ENCODE results near the gene ATAD2B. TPM values are rescaled to one million over a fixed set of nuclear protein-coding genes. Genes with fewer than 3 reads are reported as not detected.
"Not testable (repeated sequence)": the region's sequence is repeated elsewhere in the genome, so short reads cannot be mapped to it uniquely, and the experiment has no call there.

The ATAD2B gene
- 10 to 100 TPM; 21.8 to 28.8 TPM for total RNA-seq
- long read RNA-seq, donor 1, partial matches to known transcripts, result 0 of 4 reads
- long read RNA-seq, donor 1, other reads (novel, unspliced or antisense), result 4 of 4 reads
- long read RNA-seq, donor 2, partial matches to known transcripts, result 6 of 10 reads
- long read RNA-seq, donor 2, other reads (novel, unspliced or antisense), result 4 of 10 reads

- intact Hi-C loops (cut with DNase I), result loop anchor here in 1 of 2 donors (10.0 kb wide), 1 partner anchor 158 kb away; the partner anchor contains the start of gene TP53I3
Observed at GRCh38 chr2:23926750-23927571, at the start of gene ATAD2B. Gene ATAD2B (minus strand): TSS chr2:23927123. CDS start chr2:23926770, 353 bp downstream.

DNA sequence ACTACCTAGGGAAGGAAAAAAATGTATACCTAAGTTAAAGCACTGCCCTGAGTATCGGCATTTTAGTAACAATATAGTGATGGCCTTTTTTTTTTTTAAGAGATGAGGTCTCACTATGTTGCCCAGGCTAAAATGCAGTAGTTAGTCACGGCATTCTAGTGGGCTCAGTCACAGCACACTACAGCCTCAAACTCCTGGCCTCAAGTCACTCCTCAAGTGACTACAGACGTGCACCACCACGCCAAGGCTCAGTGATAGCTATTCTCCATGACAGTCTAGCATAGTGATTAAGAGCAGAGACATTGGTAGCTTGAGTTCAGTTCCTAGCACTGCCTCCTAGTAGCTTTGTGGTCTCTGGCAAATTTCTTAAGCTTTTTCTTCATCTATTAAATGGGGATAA lies 40.9 kb upstream of the ATAD2B start:
- no peak for DNase-seq (ENCODE audit: low spot score)
- intact Hi-C loops (cut with DNase I), result no loop called here

More at GRCh38 chr2:23926750-23927571, at the start of gene ATAD2B:
- DNase-seq (ENCODE audit: low spot score), result peak; percentile 97

GRCh38 chr2:23954325-23955014 lies 27.5 kb upstream of the ATAD2B start:
- DNase-seq (ENCODE audit: low spot score), result no peak
- intact Hi-C loops (cut with DNase I), result no loop called here

DNA sequence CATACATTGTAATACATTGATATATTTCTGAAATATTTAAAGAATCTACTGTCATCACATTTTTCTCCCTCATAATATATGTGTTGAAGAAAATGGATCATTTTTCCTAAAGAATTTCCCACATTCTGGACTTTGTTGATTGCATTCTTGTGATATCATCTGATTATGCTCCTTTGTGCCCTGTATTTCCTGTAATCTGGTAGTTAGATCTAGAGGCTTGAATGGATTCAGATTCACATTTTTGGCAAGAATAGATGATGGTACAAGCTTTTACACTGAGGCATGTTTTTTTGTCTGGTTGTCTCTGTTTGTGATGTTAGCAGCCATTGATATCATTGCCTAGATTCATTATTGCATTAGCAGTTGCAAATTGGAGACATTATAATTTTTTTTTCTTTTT lies 26.7 kb upstream of the ATAD2B start:
- intact Hi-C loops (cut with DNase I), result no loop called here

DNA sequence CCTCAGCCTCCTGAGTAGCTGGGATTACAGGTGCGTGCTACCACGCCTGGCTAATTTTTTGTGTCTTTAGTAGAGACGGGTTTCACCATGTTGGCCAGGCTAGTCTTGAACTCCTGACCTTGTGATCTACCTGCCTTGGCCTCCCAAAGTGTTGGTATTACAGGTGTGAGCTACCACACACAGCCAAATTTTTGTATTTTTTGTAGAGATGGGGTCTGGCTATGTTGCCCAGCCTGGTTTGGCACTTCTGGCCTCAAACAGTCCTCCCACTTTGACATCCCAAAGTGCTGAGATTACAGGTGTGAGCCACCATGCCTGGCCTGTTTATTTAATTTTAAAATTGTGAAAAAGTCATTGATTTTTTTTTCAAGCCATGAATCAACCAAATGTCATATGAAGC lies 25.6 kb upstream of the ATAD2B start:
- intact Hi-C loops (cut with DNase I); DNase-seq (ENCODE audit: low spot score): not testable (repeated sequence)

More for the DNA sequence above, 26.7 kb upstream of the ATAD2B start:
- DNase-seq (ENCODE audit: low spot score), result no peak

- DNase-seq (ENCODE audit: low spot score), result no peak
- intact Hi-C loops (cut with DNase I), result no loop called here
Observed at GRCh38 chr2:23947350-23947749, 20.4 kb upstream of the ATAD2B start.

DNA sequence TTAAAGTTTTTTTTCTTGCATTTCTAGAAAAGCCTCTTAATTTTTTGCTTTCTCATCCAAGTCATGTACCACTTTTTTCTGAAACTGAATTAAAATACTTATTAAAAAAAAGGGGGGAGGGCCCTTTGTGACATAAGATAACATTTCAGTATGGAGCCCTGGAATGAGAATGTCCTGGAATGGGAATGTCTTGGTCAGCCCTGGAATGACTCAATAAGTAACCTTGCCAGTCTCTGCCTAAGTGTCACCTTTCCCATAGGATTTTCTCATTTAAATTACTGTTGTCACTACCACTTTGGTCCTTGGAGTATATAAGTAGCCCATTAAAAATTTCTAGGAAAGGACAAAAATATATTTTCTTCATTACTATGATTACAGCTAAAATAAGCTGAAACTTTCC lies 18.1 kb upstream of the ATAD2B start:
- DNase-seq (ENCODE audit: low spot score), result no peak
- intact Hi-C loops (cut with DNase I), result no loop called here

GRCh38 chr2:23944527-23944926 lies 17.6 kb upstream of the ATAD2B start:
- no peak for DNase-seq (ENCODE audit: low spot score)
- intact Hi-C loops (cut with DNase I), result no loop called here

GRCh38 chr2:23943666-23944065 lies 16.7 kb upstream of the ATAD2B start:
- intact Hi-C loops (cut with DNase I), result no loop called here
- no peak for DNase-seq (ENCODE audit: low spot score)

DNA sequence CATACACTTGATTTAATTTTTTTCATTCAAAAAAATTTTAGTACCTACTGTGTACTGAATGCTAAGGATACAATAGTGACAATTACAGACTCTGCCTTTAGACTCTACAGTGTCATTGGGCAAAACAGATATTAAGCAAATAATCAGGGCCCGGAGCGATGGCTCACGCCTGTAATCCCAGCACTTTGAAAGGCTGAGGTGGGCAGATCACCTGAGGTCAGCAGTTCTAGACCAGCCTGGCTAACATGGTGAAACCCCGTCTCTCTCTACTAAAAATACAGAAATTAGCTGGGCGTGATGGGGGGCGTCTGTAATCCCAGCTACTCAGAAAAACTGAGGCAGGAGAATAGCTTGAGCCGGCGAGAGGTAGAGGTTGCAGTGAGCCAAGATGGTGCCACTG lies 14.7 kb upstream of the ATAD2B start:
- no peak for DNase-seq (ENCODE audit: low spot score)
- intact Hi-C loops (cut with DNase I), result no loop called here

DNA sequence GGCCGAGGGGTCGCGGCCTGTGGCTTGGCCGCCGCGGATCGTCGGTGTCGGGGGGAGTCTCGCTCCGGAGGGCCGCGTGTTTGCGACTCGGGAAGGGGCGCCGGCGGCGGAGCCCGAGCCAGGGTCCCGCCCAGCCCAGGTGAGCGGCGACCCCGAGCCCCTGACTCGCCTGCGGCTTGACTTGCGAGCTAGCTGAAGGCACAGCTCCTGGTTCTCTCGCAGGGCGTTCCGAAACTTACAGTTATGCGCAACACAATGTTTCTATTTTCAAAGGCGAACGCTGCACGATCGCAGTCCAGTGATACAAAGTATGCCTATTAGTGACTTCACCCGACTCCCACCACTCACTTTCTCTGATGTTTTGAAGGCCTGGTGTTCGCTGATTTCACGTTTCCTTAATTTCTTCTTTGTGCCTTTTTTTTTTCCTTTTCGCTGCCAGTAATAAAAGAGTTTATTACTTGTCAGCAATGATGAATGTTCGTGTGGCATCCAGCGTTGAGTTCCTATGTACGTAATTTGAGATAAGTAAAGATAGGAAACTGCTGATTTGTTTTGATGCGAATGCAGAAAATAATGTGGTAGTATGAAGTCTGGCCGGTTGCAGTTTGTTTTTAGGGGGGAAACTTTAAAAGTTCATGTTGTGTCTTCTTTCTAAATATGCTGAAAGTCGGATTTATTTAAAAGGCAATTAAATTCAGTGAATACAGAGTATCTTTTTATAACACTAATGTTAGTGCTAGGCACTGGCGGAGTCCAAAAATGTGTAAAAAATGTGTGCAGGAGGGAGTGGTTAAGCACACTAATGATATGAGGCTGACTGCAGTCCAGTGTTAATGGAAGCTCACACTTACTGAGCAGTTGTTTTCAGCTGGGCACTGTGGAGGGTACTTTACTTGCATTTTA lies 14.0 kb upstream of the ATAD2B start:
- intact Hi-C loops (cut with DNase I), result no loop called here

DNA sequence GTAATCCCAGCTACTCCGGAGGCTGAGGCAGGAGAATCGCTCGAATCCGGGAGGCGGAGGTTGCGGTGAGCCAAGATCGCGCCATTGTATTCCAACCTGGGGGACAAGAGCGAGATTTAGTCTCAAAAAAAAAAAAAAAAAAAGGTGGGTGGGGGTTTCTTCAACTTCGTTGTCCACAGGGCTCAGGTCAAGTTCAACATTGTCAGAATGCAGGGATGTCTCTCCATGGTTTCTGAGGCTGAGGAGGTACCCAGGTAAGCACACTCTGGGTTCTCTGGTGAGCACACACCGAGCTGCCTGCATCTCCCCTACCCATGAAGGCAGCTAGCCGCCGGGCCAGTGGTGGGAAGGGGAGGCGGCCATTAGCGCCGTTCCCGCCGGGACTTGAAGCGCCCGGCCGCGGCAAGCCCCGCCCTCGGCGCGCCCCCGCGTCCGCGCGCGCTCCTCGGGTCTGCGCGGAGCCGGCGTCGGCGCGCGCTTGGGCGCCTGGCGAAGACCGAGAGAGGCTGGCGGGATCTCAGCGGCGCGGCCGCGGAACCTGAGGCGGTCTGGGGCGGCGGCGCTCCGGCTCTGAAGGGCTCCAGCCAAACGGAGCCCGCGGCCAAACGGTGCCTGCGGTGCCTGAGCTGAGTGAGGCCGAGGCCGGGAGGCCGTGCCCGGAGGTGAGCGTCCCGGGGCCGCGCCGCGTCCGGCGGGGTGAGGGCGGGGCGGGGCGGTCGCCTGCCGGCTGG lies 13.2 kb upstream of the ATAD2B start, which contains the start of gene UBXN2A:
TSS of gene UBXN2A (plus strand) at position 477 of the 731 bp plus-strand sequence. CDS start 17,852 bp downstream, outside the sequence.
- intact Hi-C loops (cut with DNase I), result no loop called here

More for the DNA sequence above, 14.0 kb upstream of the ATAD2B start:
- no peak for DNase-seq (ENCODE audit: low spot score)

DNA sequence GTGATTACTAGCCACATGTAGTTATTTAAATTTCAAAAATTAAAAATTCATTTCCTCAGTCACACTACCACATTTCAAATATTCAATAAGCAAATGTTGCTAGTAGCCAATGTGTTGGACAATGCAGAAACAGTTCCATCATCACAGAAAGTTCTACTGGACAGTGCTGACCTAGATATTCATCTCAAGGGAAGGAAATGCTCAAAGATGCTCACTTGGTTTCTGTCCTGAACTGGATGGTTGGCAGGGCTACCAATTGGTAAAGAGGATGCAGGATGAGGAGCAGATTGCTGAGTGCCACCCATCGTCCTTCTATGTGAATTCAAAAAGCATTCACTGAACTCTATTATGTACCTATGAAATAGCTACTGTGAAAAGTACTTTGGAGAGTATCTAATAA lies 7.3 kb upstream of the ATAD2B start:
- no peak for DNase-seq (ENCODE audit: low spot score)

More for the DNA sequence above, 13.2 kb upstream of the ATAD2B start, which contains the start of gene UBXN2A:
- peak; percentile 92 for DNase-seq (ENCODE audit: low spot score)

GRCh38 chr2:23926290-23926749 lies 603 bp downstream of the ATAD2B start:
- intact Hi-C loops (cut with DNase I), result loop anchor here in 1 of 2 donors (10.0 kb wide), 1 partner anchor 158 kb away; the partner anchor contains the start of gene TP53I3
- DNase-seq (ENCODE audit: low spot score), result peak; percentile 85

More for the DNA sequence above, 7.3 kb upstream of the ATAD2B start:
- intact Hi-C loops (cut with DNase I), result no loop called here

DNA sequence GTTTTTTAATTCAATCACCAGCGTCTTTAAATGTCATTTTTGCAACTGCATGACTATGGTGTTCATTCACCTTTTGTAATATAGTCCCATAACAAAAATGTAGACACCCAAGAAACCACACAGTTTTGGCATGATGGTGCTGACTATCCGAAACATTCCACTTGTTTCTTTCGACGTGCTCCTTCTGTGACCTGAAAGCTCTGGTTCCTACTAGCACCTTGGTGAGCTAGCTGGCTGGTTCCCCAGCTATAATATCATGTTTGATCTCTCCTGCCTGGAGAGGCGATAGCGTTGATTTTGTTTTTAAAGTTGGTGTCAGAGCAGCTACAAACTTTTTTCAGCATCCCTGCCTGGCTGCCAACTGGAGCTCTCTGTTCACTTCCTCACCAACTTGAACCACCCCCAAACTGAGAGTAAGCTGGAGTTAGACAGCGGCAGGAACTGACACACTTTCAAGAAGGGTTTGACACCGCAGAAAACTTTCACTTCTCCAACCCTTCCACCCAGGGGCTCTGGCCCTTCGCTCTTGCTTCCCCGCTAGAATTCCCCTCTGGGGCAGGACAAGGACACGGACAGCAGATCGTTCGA lies 1.1 kb downstream of the ATAD2B start:
- intact Hi-C loops (cut with DNase I), result loop anchor here in 1 of 2 donors (10.0 kb wide), 1 partner anchor 159 kb away; the partner anchor contains the start of gene TP53I3
- DNase-seq (ENCODE audit: low spot score), result peak; percentile 84

DNA sequence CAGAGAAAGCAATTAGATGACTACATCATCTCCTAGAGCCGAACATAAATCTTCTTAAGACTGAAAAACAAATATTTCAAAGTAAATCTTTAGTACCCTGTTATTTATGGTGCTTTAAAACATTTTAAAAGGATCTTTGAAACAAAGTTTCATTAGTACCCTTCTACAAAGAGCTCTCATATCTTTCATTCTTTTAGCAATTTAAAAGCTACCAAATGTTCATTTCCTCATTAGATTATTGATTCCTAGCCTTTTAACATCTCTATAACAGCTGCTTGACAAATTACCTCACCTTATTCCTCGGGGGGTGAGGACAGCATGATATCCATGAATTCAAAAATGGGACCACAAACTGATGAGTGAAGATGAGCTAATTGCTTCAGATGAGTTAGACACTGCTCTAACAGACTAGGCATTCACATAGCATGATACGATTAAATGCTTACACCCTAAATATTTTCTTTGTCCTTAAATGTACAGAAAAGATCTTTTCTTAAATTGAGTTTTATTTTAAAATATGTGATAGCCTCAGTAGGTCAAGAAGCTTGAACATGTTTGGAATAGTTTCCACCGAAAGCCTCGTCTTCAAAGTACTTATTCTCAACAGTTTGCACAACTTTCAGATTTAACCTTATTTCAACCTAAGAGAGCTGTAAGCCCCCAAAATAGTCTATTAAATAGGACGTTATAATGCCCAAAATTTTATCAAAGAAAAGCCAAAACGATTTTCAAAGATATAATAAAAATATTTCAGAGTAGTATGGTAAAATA lies 2.1 kb downstream of the ATAD2B start:
- intact Hi-C loops (cut with DNase I), result loop anchor here in 1 of 2 donors (10.0 kb wide), 1 partner anchor 160 kb away; the partner anchor contains the start of gene TP53I3
- no peak for DNase-seq (ENCODE audit: low spot score)
